Measurements from ENCODE around the gene ALOXE3. TPM values are rescaled to one million over a fixed set of nuclear protein-coding genes. Genes with fewer than 3 reads are reported as not detected.

Gene ALOXE3
- total RNA-seq, 1 donor from 2014 or later, result not detected

DNA sequence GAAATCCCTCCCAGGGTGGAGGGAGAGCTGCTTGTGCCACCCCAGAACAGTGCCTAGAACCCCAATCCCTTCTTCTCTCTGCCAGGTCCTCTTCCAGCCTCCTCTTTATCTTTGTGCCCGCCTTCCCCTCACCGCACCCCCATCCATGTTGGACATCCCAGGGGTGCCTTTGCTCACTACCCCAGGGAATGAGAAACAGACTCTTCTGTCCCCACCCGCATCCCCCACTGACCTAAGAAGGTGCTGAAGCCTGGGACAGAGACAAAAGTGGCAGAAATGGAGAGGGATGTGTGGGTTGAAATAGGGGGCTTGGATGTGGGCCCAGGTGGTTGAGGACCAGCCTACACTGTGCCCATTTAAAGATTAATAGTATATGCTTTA, 62.5 kb downstream of the ALOXE3 start:
- DNase-seq (ENCODE audit: low read depth), result no peak

DNA sequence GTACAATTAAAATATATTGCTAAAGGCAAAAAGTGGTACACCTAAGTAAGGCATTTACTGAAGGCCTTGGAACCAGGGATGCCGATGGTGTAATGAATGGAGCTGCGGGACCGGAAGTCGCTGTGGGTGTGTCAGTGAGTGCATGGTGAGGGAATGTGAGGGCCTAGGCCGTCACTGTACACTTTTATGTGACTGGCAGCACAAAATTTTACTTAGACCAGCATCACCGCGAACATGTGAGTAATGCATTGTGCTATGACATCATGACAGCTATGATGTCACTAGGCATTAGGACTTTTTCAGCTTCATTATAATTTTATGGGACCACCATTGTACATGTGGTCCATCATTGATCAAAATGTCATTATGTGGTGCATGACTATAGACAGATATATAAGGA, 64.7 kb downstream of the ALOXE3 start:
- no peak for DNase-seq (ENCODE audit: low read depth)

DNA sequence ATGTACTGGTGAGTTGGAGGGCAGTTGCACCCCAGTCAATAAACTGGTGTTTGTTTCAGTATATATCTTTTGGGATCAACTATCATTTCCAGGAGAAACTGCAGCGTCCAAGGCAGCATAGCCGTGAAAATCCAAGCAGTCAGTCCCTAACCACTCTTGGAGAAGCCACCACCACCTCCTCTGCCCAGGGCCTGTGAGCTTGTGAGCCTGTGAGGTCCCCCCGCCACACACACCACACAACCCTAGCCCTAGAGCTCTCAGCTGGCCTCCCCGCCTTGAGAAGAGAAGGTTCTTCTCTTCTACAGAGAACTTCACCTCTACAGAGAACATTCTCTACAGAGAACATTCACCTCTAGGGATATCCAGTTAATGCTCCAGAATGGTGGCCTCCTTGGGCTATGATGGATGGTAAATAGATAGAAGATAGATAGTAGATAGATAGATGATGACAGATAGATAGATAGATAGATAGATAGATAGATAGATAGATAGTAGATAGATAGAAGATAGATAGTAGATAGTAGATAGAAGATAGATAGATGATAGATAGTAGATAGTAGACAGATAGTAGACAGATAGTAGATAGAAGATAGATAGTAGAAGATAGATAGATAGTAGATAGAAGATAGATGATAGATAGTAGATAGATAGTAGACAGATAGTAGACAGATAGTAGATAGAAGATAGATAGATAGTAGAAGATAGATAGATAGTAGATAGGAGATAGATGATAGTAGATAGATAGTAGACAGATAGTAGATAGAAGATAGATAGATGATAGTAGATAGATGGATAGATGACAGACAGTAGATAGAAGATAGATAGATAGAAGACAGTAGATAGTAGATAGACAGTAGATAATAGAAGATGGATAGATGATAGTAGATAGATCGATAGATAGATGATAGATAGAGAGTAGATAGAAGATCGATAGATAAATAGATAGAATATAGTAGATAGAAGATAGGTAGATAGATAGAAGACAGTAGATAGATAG, 65.8 kb downstream of the ALOXE3 start:
- no peak for DNase-seq (ENCODE audit: low read depth)

DNA sequence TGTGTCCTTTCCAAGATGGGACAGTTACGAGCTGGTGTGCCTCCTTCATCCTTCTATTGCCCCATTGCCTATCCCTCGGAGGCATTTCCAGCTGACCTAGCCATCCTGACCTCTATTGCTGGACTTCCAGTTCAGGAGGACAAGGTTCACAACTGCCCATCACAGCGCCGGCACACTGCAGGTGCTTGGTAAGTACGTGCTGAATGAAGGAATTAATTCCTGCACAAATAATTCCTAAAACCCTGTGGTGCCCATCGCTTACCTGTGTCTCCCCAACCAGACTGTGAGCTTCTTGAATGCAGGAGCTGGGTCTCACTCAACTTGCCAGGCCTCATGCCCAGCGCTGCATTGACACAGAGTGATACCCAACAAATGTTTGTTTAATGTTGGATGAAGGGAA, 66.5 kb downstream of the ALOXE3 start:
- DNase-seq (ENCODE audit: low read depth), result no peak

DNA sequence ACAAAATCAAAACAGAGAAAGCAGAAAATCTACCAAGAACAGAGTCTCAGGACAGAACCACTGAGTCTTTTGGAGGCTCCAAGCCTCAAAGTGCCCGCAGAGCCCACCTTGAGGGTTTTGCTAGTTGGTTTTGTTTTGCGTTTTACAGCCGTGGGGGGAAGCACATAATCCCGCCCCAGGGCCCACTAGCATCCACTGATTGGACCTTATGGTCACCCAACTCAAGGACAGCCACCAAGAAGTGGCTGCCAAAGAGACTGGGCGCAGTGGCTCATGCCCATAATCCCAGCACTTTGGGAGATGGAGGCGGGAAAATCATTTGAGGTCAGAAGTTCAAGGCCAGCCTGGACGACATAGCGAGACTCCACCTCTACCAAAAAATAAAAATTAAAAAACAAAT, 69.6 kb downstream of the ALOXE3 start:
- no peak for DNase-seq (ENCODE audit: low read depth)

DNA sequence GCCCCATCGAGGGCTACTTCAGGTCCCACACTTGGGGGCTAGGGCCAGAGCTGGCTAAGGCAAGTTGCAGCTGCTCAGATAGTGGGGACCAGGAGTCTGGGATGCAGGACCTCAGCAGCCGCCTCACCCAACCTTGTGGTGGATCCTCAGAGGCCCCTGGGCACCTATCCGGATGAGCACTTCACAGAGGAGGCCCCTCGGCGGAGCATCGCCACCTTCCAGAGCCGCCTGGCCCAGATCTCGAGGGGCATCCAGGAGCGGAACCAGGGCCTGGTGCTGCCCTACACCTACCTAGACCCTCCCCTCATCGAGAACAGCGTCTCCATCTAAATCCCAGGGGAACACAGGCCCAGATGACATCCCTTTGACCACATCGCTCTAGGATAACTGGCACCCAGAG, 70.1 kb downstream of the ALOXE3 start:
- no peak for DNase-seq (ENCODE audit: low read depth)

DNA sequence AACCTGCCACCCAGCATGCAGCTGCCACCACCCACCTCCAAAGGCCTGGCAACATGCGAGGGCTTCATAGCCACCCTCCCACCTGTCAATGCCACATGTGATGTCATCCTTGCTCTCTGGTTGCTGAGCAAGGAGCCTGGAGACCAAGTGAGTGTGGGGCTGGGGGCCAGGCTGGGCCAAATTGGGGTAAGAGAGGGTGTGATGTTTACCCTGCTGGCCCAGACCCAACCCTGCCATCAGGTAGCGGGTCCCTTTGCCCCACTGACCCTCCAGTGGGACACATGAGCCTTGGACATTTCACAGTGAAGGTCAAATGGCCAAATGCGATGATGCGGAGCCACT, 70.6 kb downstream of the ALOXE3 start:
- no peak for DNase-seq (ENCODE audit: low read depth)

DNA sequence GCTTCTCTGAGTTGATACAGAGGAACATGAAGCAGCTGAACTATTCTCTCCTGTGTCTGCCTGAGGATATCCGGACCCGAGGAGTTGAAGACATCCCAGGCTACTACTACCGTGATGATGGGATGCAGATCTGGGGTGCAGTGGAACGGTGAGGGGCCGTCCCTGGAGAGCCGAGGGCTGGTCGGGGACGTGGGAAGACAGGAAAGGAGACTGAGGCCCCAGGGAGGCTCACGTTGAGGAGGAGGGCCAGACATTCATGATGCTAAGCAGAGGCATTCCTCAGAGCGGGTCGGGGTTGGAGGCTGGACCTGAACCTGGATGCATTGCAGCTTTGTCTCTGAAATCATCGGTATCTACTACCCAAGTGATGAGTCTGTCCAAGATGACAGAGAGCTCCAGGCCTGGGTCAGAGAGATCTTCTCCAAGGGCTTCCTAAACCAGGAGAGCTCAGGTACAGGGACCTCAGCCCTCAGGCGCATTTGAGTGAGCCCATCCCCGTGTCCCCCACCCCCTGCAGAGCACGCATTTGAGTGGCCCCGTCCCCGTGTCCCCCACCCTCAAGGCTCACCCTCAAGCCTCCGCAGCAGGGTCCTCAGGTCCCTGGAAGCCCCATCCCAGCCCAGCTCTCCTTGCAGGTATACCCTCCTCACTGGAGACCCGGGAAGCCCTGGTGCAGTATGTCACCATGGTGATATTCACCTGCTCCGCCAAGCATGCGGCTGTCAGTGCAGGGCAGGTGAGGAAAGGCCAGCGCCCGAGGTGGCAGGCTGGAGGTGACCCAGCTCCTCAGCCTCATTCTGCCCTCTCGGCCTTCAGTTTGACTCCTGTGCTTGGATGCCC, 71.2 kb downstream of the ALOXE3 start:
- no peak for DNase-seq (ENCODE audit: low read depth)

DNA sequence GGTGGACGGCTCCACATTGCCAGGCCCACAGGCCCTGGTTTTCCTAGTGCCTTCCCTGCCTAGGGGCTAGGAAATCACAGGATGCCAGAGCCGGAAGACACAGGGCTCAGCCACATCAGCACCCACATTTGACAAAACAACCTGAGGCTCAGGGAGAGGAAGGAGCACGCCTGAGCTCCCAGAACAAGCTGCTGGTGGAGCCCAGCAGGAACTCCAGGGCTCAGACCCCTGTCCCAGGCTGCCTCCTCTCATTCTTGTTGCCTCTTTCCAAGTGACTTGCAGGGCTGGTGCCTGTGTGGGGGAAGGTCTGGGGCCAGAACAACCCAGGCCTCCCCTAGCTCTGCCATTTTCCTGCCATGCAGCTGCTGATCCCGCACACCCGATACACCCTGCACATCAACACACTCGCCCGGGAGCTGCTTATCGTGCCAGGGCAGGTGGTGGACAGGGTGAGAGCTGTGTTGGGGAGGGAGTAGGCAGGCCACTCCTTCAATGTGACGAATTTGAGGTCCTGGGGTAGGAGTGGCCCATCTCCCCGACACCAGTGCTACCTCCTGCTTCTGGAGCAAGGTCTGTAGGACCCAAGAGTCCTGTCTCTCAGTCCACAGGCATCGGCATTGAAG, 71.9 kb downstream of the ALOXE3 start:
- no peak for DNase-seq (ENCODE audit: low read depth)

Small RNAs within 50 kb of the gene (microRNA-seq; reads per million reads assigned to microRNA genes)
- gene MIR4314 (not detected), gene MIR6883 (not detected)

Other genes starting within 250 kb of the ALOXE3 start
- 104 and 140 TPM in 2 replicates for gene CHD3, start 229.7 kb downstream of the ALOXE3 start, total RNA-seq
- gene RNF227, start 202.2 kb downstream of the ALOXE3 start, total RNA-seq, result 5.9 and 6.7 TPM in 2 replicates
- 0.10 and 0.53 TPM in 2 replicates for gene KCNAB3, start 188.7 kb downstream of the ALOXE3 start, total RNA-seq
- gene TRAPPC1, start 186.6 kb downstream of the ALOXE3 start, total RNA-seq, result 27.8 and 28.6 TPM in 2 replicates
- gene CNTROB, start 186.3 kb downstream of the ALOXE3 start, total RNA-seq, result 11.3 and 14.1 TPM in 2 replicates
- gene GUCY2D, start 115.9 kb downstream of the ALOXE3 start, total RNA-seq, result not detected in 2 replicates
- gene ALOX15B, start 79.5 kb downstream of the ALOXE3 start, total RNA-seq, result not detected in 2 replicates
- 0.16 and 0.40 TPM in 2 replicates for gene ALOX12B, start 30.8 kb downstream of the ALOXE3 start, total RNA-seq
- 0.16 and 0.53 TPM in 2 replicates for gene HES7, start 5.6 kb upstream of the ALOXE3 start, total RNA-seq
- 6.4 and 16.6 TPM in 2 replicates for gene PER1, start 33.9 kb upstream of the ALOXE3 start, total RNA-seq
- gene VAMP2, start 44.4 kb upstream of the ALOXE3 start, total RNA-seq, result 10.5 and 12.3 TPM in 2 replicates
- gene TMEM107, start 57.9 kb upstream of the ALOXE3 start, total RNA-seq, result 11.5 and 15.9 TPM in 2 replicates
- 13.1 and 14.0 TPM in 2 replicates for gene BORCS6, start 71.7 kb upstream of the ALOXE3 start, total RNA-seq
- gene AURKB, start 92.1 kb upstream of the ALOXE3 start, total RNA-seq, result 1.3 and 2.0 TPM in 2 replicates
- gene CTC1, start 129.5 kb upstream of the ALOXE3 start, total RNA-seq, result 2.9 and 3.8 TPM in 2 replicates
- 16.1 and 20.6 TPM in 2 replicates for gene PFAS, start 130.8 kb upstream of the ALOXE3 start, total RNA-seq
- gene RANGRF, start 170.2 kb upstream of the ALOXE3 start, total RNA-seq, result 10.6 and 10.9 TPM in 2 replicates
- gene SLC25A35, start 176.9 kb upstream of the ALOXE3 start, total RNA-seq, result 1.1 and 2.0 TPM in 2 replicates
- gene ARHGEF15, start 191.7 kb upstream of the ALOXE3 start, total RNA-seq, result not detected in 2 replicates
- gene ODF4, start 221.3 kb upstream of the ALOXE3 start, total RNA-seq, result not detected in 2 replicates

Measured in myocyte (in vitro differentiated cells).